SK-N-SH (cell line): ENCODE measurements around the gene CDIP1. TPM values are rescaled to one million over a fixed set of nuclear protein-coding genes. Genes with fewer than 3 reads are reported as not detected.

Experiments used
- CTCF ChIA-PET: fragments of 300-600, 350-600 bp; formaldehyde crosslinking; extraction: SDS; loops from one replicate; lab custom pipeline; 2021; lab: Yijun Ruan, JAX
- POLR2A ChIA-PET: fragments of 350-600 bp; sonication (Branson Sonifier 250); formaldehyde crosslinking; extraction: SDS; loops from one replicate; lab custom pipeline; 2020; ENCODE audit warnings: antibody characterized with exemption, inconsistent platforms; lab: Yijun Ruan, JAX
- DNase-seq: peaks from one replicate; pipeline ENCODE4 v3.0.0; 2012
- H2AFZ ChIP-seq: fragments of 200-600 bp; sonication (generic); 2 replicates; pipeline ENCODE4 v1.8.1; 2016; ENCODE audit warnings: antibody characterized with exemption, mild to moderate bottlenecking, low read depth
- H3F3A ChIP-seq: fragments of 200-600 bp; sonication (generic); replicated peaks from 2 replicates; pipeline ENCODE3; 2016; ENCODE audit warnings: antibody characterized with exemption, mild to moderate bottlenecking; ENCODE audit not compliant: insufficient read depth
- H3K27ac ChIP-seq, 2 experiments: fragments of 200-500 bp in 1 of 2; fragments of 200-600 bp in 1 of 2; sonication (Bioruptor generic) in 1 of 2; sonication (generic), shearing (Covaris generic) in 1 of 2; 2 replicates each; pipeline versions ENCODE4 v1.5.1 to v1.6.1; 2014 to 2016; ENCODE audit warnings: low read depth in 2 of 2, inconsistent platforms in 1 of 2, low read length in 1 of 2, mild to moderate bottlenecking in 1 of 2, mixed read lengths in 1 of 2
- H3K27me3 ChIP-seq: fragments of 200-600 bp; sonication (generic), shearing (Covaris generic); 2 replicates; pipeline ENCODE4 v1.6.1; 2016; ENCODE audit warnings: mixed run types; ENCODE audit not compliant: insufficient read depth
- H3K36me3 ChIP-seq, 2 experiments: fragments of 200-500 bp in 1 of 2; fragments of 200-600 bp in 1 of 2; sonication (Bioruptor generic) in 1 of 2; sonication (generic) in 1 of 2; replicated peaks in 1 of 2; 2 replicates each; pipeline versions ENCODE3 to v1.5.1; 2014 to 2016; ENCODE audit warnings: low read length in 1 of 2, mild to moderate bottlenecking in 1 of 2; ENCODE audit not compliant: insufficient read depth in 2 of 2, control insufficient read depth in 1 of 2
- H3K4me1 ChIP-seq, 2 experiments: fragments of 200-500 bp in 1 of 2; fragments of 200-600 bp in 1 of 2; sonication (Bioruptor generic) in 1 of 2; sonication (generic), shearing (Covaris generic) in 1 of 2; 2 replicates each; pipeline versions ENCODE4 v1.5.1 to v1.6.1; 2014 to 2016; ENCODE audit warnings: low read depth in 1 of 2, low read length in 1 of 2, mixed run types in 1 of 2; ENCODE audit not compliant: insufficient read depth in 2 of 2, control insufficient read depth in 1 of 2
- H3K4me2 ChIP-seq: fragments of 200-600 bp; sonication (generic), shearing (Covaris generic); 2 replicates; pipeline ENCODE4 v1.6.1; 2017; ENCODE audit warnings: mixed run types
- H3K4me3 ChIP-seq, 2 experiments: fragments of 200-500 bp in 1 of 2; fragments of 200-600 bp in 1 of 2; sonication (Bioruptor generic) in 1 of 2; sonication (generic), shearing (Covaris generic) in 1 of 2; 2 replicates each; pipeline versions ENCODE4 v1.5.1 to v1.8.1; 2014 to 2016; ENCODE audit warnings: low read depth in 2 of 2, inconsistent platforms in 1 of 2, low read length in 1 of 2, mild to moderate bottlenecking in 1 of 2, mixed read lengths in 1 of 2, moderate library complexity in 1 of 2
- H3K79me2 ChIP-seq: fragments of 200-600 bp; sonication (generic); 2 replicates; pipeline ENCODE4 v1.8.1; 2017; ENCODE audit warnings: mild to moderate bottlenecking; ENCODE audit not compliant: insufficient read depth
- H3K9ac ChIP-seq: fragments of 200-600 bp; sonication (generic); 2 replicates; pipeline ENCODE4 v1.6.1; 2017; ENCODE audit warnings: mixed run types
- H3K9me2 ChIP-seq: fragments of 200-600 bp; sonication (generic); 2 replicates; pipeline ENCODE4 v1.6.1; 2017; ENCODE audit warnings: mixed run types
- H3K9me3 ChIP-seq: fragments of 200-600 bp; sonication (generic); 2 replicates; pipeline ENCODE4 v1.6.1; 2017; ENCODE audit warnings: mixed run types, mild to moderate bottlenecking, moderate library complexity
- H4K20me1 ChIP-seq: fragments of 200-600 bp; sonication (generic); 2 replicates; pipeline ENCODE4 v1.6.1; 2017; ENCODE audit warnings: mild to moderate bottlenecking, mixed run types; ENCODE audit not compliant: insufficient read depth
- CHD2 ChIP-seq: fragments of 150-350 bp; IDR thresholded peaks from 2 replicates; pipeline ENCODE4 v1.6.1; 2018; ENCODE audit warnings: low read length; ENCODE audit not compliant: partially characterized antibody
- CTCF ChIP-seq: fragments of 200-600 bp; sonication (generic); IDR thresholded peaks from 2 replicates; pipeline ENCODE4 v1.6.1; 2017; ENCODE audit warnings: antibody characterized with exemption, mild to moderate bottlenecking, moderate library complexity
- EP300 ChIP-seq, 2 experiments: IDR thresholded peaks; 2 replicates each; pipeline versions ENCODE4 v1.4.0 to v1.6.1; 2012; ENCODE audit warnings: borderline replicate concordance in 1 of 2, low read depth in 1 of 2, low read length in 1 of 2
- EZH2phosphoT487 ChIP-seq: fragments of 200-600 bp; sonication (generic); IDR thresholded peaks from 2 replicates; pipeline ENCODE4 v1.6.1; 2017; ENCODE audit warnings: low read depth, mixed run types, mild to moderate bottlenecking, antibody characterized with exemption, moderate library complexity, borderline replicate concordance
- FOSL2 ChIP-seq: IDR thresholded peaks from 2 replicates; pipeline ENCODE4 v1.4.0; 2012; ENCODE audit warnings: low read depth, mild to moderate bottlenecking, moderate library complexity, borderline replicate concordance
- FOXJ3 ChIP-seq: sonication (generic); formaldehyde crosslinking; IDR thresholded peaks from 2 replicates; pipeline ENCODE4 v1.5.1; 2020; ENCODE audit warnings: mild to moderate bottlenecking, missing genetic modification reagents
- GATA2 ChIP-seq: sonication (generic); formaldehyde crosslinking; IDR thresholded peaks from 2 replicates; pipeline ENCODE4 v1.5.0; 2020; ENCODE audit warnings: mild to moderate bottlenecking, missing genetic modification reagents
- JUND ChIP-seq: IDR thresholded peaks from 2 replicates; pipeline ENCODE4 v1.4.0; 2012
- MAX ChIP-seq: IDR thresholded peaks from 2 replicates; pipeline ENCODE4 v1.4.0; 2012; ENCODE audit warnings: low read depth
- MEF2A ChIP-seq: IDR thresholded peaks from 2 replicates; pipeline ENCODE4 v1.4.0; 2012; ENCODE audit warnings: low read depth, borderline replicate concordance
- MXI1 ChIP-seq: IDR thresholded peaks from 2 replicates; pipeline ENCODE4 v1.6.1; 2012; ENCODE audit warnings: mild to moderate bottlenecking, low read depth, low read length, improper control_type of control experiment
- NFIC ChIP-seq: IDR thresholded peaks from 2 replicates; pipeline ENCODE4 v1.4.0; 2012; ENCODE audit warnings: borderline replicate concordance
- PBX3 ChIP-seq: IDR thresholded peaks from 2 replicates; pipeline ENCODE4; 2012
- REST ChIP-seq: IDR thresholded peaks from 2 replicates; pipeline ENCODE4 v1.6.1; 2012; ENCODE audit warnings: mild to moderate bottlenecking, low read depth, low read length, moderate library complexity
- RXRA ChIP-seq: IDR thresholded peaks from 2 replicates; pipeline ENCODE4 v1.4.0; 2012; ENCODE audit warnings: low read depth, mild to moderate bottlenecking, borderline replicate concordance
- SMC3 ChIP-seq: IDR thresholded peaks from 2 replicates; pipeline ENCODE4 v1.6.1; 2012; ENCODE audit warnings: low read depth, low read length, improper control_type of control experiment
- TAF1 ChIP-seq: IDR thresholded peaks from 2 replicates; pipeline ENCODE4 v1.6.1; 2012; ENCODE audit warnings: low read depth, mild to moderate bottlenecking, low read length, moderate library complexity, borderline replicate concordance
- WGBS: methylation state at CpG from one replicate; pipeline ENCODE4 v1.1.6; 2017; ENCODE audit warnings: low lambda C conversion rate; 5-methylcytosine and 5-hydroxymethylcytosine counted together
- polyA plus RNA-seq, 3 experiments: library from polyadenylated mRNA; depleted of rRNA; stranded (reverse); fragments of >200 nt; gene quantifications; 2 replicates each; pipeline ENCODE4 v1.2.3, GENCODE V29; 2012
- TF ChIP-seq, protein P1 (sequence below): fragments of 150-350 bp; IDR thresholded peaks from 2 replicates; pipeline ENCODE4 v1.6.1; 2016; ENCODE audit warnings: mild to moderate bottlenecking, low read depth, low read length

CDIP1 gene
- polyA plus RNA-seq, 1 of the 3 experiments (the other 2 are of a cell fraction): 30.2 TPM

DNA sequence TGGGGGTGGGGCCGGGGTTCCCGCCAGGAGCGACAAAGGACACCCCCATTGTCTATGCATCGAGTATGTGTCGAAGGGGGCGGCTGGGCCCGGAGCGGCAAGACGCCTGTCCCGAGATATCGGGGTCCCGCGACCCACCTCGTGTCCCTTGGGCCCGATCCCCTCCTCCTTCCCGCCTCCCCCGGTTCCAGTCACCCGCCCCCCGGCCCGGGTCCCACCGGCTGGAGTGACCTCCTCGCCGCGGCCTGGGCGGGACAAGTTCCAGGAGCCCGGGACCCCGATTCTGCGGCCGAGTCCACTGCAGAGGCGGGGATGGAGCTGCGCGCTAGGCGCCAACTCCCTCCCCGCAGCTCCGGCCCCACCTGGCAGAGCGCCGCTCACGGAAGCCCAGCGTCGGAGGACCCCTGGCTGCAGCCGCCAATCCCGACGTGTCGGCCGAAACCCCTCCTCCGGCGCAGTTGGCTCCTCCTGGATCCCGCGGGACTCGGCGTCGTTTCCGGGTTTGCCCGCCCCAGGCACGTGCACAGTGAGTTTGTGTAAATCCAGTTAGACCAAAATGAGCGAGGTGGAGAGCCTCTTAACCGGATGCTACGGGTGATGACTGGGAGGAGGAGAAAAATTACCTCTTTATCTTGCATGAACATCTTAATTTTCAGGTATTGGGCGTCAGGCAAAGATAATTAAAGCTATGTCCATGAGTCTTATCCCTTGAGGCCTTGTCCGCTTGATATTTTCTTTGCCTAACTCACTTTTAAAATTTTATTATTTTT lies 64.2 kb downstream of the CDIP1 start, which contains the start of gene NMRAL1 (continued):
- TF ChIP-seq CTCF: no peak
- TF ChIP-seq NFIC: no peak; the same call in 1 of the 2 replicates
- peak; percentile 100 for TF ChIP-seq MAX
- TF ChIP-seq GATA2: no peak
- TF ChIP-seq EP300 (IDR thresholded peaks at IDR 0.05; ENCODE audit: borderline replicate concordance in 1 of 2, low read depth in 1 of 2, low read length in 1 of 2): no peak; a peak in 1 of 4 replicates
- no peak for TF ChIP-seq RXRA
- TF ChIP-seq TAF1: peak; percentile 58; the same call in 1 of the 2 replicates
- no peak for TF ChIP-seq SMC3
- no peak for TF ChIP-seq EZH2phosphoT487
- TF ChIP-seq, protein P1, sequence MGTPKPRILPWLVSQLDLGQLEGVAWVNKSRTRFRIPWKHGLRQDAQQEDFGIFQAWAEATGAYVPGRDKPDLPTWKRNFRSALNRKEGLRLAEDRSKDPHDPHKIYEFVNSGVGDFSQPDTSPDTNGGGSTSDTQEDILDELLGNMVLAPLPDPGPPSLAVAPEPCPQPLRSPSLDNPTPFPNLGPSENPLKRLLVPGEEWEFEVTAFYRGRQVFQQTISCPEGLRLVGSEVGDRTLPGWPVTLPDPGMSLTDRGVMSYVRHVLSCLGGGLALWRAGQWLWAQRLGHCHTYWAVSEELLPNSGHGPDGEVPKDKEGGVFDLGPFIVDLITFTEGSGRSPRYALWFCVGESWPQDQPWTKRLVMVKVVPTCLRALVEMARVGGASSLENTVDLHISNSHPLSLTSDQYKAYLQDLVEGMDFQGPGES: no peak
- TF ChIP-seq REST: peak; percentile 13; the same call in 1 of the 2 replicates

GRCh38 chr16:4472880-4473279 lies 65.7 kb downstream of the CDIP1 start:
- no peak overlapping the region for H3K4me3 ChIP-seq
- no peak overlapping the region for H3K4me2 ChIP-seq
- CTCF ChIA-PET: interaction anchor here (0.7 to 1.2 kb wide), 3 partner anchors 11 to 144 kb away, joined by 3 to 4 read pairs (median 3); no protein-coding TSS in a partner anchor
- no peaks in the 10 kb centered on the region for H3K27me3 ChIP-seq
- H3K9me3 ChIP-seq: no peaks in the 10 kb centered on the region
- H3K79me2 ChIP-seq: peaks cover 57% of the 10 kb centered on the region
- 83% methylated on average over 4 of the region's 4 CpGs for WGBS
- H2AFZ ChIP-seq: no peak overlapping the region
- no peak overlapping the region for H3K27ac ChIP-seq
- H4K20me1 ChIP-seq: no peaks in the 10 kb centered on the region
- H3K9ac ChIP-seq: no peak overlapping the region
- H3K9me2 ChIP-seq: no peaks in the 10 kb centered on the region
- no peak for DNase-seq
- peaks cover 7 to 14% of the 10 kb centered on the region in 2 experiments for H3K36me3 ChIP-seq
- peaks cover 22% of the 10 kb centered on the region for H3F3A ChIP-seq
- POLR2A ChIA-PET: no interaction called here
- TF ChIP-seq MXI1: no peak
- no peak for TF ChIP-seq CHD2
- no peak for TF ChIP-seq SMC3
- TF ChIP-seq PBX3: no peak
- TF ChIP-seq FOSL2: no peak
- no peak for TF ChIP-seq MEF2A
- no peak for TF ChIP-seq JUND
- TF ChIP-seq RXRA: no peak
- TF ChIP-seq FOXJ3 (CRISPR knock-in tag): no peak
- TF ChIP-seq, all 33 proteins: peak for 0
- H3K4me1 ChIP-seq: peaks cover 7 to 15% of the 10 kb centered on the region in 2 experiments; a peak in 2 of 4 replicates
